GM18861 (cell line): ENCODE results near the gene TP53AIP1.

Experiments
- ATAC-seq: cut with Tn5 transposase; IDR thresholded peaks from one replicate; pipeline ENCODE4 v1.9.1; 2021; ENCODE audit not compliant: unreplicated experiment

Gene TP53AIP1

DNA sequence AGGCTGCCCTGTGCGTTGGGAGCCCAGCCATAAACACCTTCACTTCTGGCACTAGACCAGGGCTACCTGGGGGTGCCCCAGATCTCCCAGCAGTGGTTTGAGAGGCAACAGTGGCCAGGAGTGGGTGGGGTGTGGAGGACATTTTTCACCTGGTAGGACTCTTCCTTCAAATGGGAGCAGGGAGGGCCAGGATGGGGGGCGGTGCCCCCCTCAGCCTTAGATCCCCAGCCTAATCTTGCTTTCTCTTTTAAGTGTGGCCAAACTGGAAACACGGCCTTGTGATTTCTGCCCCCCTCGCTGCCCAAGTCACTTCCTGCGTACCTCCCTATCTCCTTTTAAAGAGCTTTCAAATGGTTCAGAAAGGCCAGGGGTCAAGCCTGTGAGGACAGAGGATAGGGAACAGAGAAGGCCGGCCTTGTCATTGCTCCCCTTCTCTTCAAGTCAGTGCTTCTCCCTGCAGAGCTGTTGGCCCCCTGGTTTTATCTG, 50.7 kb downstream of the TP53AIP1 start:
- no peak for ATAC-seq

DNA sequence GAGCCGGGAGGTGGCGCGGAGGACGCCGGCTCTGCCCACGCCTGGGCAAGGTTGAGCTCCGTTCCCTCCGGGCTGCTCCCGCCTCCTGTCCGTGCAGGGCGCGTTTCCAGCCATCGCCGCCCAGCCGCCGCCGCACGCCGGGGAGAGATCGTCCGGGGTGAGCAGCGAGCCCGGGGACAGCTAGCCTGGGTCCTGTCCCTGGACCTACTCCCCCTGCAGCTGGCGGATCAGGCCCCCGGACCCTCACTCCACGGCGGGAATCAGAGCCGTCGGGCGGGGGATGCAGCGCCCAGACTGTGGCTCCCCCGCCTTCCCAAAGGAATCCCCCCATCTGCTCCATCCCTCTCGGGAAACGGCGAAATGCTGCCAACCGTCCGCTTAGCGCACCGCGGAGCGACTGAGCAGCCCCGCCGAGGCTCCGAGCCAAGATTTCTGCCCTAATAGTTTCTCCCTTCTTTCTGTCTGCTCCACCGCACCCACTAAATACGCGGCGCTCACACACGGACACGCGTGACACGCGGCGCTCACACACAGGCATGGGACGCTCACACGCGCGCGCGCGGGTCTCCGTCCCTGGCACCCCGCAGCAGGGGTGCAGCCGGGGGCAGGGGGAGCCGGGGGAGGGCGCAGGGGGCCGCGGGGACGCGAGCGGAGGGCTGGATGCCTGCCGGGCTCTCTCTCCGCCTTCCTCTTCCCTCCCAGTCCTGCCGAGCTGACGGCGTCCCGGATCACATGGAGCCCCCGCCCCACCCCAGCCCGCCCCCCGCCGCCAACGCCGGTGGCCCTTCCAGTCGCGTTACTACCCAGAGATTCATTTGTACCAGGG, 51.9 kb downstream of the TP53AIP1 start, which contains the start of gene KCNJ5:
Gene KCNJ5 (plus strand): TSS at position 814 of the 826 bp plus-strand sequence. CDS start 19,918 bp downstream, outside the sequence.
- ATAC-seq: no peak

DNA sequence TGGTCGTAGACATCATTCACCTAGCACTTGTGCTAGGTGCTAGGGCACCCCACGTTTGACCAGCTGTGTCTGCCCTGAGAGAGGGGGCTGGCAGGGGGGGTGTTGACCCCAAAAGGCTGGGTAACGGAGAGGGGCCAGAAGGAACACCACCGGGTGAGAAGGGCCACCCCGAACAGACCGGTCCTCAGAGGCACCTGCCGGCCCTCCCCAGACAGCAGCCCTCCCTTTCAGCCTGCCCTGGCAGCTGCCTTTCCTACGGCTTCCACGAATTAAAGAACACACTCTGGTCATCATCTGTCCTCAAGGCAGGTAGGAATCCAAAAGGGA, 52.5 kb downstream of the TP53AIP1 start:
- ATAC-seq: no peak

DNA sequence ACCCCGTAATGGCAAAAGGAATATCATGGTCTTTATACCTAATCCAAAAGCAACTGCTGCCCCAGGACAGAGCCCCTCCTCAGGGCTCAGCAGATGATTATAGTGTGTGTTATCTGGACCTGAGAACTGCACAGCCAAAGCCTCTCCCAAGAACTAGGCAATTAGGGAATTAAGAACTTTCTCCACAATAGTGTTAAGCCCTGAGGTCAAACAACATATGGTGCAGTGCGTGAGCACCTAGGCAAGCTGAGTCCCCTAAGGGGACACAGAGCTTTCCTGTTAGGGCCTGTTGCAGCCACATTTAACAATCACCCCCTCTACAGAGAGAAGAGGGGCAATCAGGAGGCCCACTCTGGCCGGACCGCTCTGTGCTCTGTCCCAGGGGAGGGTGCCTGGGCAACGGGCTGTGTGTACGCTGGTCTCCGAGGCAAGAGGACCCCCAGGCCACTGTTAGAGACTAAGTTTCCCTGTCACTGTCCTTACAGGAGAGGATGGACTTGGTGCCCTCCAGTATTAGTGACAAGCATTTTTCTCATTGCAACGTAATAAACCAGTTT, 52.9 kb downstream of the TP53AIP1 start:
- ATAC-seq: no peak

DNA sequence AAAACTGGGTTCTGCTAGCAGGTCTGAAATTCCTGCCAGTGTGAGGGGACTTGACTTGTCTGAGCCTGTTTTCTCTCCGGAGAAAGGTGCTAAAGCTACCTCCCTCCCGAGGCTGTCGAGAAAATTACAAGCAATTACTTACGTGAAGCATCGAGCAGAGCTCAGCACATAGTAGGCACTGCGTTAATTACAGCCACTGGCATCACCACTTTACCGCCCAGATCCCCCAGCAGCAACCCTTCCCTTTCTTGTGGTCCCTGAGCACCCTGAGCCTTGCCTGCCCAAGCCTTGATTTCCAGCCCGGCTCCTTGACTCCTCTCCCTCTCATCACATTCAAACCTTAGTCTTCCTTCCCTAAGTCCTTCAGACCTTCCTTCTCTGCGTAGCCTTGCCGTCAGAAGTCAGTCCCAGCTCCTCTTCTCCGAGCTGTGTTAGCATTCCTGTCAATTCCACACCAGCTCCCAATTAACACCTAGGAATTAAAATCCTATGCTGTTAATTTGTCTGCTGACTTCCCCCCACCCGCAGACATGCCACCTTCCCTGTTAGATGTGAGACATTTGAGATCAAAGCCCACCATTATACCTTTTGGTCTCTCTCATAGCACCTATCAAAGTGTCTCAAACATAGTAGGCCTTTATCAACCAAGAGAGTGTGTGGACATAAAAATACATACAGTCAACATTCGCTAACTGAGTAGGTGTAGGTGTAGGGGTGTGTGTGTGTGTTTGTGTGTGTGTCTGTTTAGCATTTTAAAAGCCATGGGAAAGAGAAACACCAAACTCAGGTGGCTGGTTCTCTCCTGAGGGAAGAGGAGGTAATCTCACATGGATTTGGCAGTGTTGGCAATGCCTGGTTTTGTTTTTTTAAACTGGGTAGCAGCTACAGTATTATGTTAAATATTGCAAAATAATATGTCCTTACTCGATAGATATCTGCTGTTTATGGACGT, 54.4 kb downstream of the TP53AIP1 start:
- ATAC-seq: no peak

DNA sequence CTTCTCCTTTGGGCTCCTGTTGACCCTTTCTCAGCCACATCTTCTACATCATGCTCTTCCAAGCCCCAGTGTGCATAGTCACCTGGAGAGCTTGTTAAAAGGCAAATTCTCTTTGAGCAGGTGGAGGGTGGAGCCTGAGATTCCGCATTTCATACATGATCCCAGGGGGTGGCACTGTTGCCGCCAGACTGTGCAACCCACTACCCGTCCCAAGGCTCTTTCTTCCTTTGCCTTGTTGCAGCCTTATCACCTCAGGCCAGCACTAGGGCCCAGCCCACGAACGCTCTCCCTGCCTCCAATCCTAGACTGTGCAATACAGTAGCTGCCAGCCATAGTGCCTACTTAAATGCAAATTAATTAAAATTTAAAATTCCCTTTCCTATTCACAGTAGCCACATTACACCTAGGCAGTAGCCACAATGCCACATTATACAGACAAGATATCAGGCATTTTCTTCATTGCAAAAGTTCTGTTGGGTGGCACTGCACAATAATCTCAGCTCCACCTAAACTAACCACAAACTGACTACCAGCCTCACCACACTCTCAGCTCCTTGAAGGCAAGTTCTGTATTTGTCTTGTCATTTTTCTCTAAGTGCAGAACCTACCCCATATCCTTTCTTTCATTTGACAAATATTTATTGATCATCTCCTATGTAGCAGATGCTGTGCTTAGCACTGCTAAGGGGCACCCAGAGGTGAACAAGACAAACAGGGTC, 56.1 kb downstream of the TP53AIP1 start:
- ATAC-seq: no peak
